Subcutaneous abdominal adipose tissue (tissue), 5 donors: ENCODE measurements around the gene COX6A2.

Experiments
- H3K27ac ChIP-seq: one replicate; pipeline ENCODE4 v1.7.0; 2013; ENCODE audit warnings: low read depth, mild to moderate bottlenecking, inconsistent platforms, low read length, moderate library complexity
- H3K27me3 ChIP-seq, 5 donors: one replicate each; pipeline ENCODE4 v1.7.0; 2013; ENCODE audit warnings: low read length in 5 of 5, inconsistent platforms in 1 of 5; ENCODE audit not compliant: control insufficient read depth in 5 of 5, insufficient read depth in 4 of 5
- H3K36me3 ChIP-seq, 5 donors: one replicate each; pipeline ENCODE4 v1.7.0; 2013; ENCODE audit warnings: low read length in 5 of 5; ENCODE audit not compliant: control insufficient read depth in 5 of 5, insufficient read depth in 5 of 5
- H3K4me1 ChIP-seq, 5 donors: one replicate each; pipeline ENCODE4 v1.7.0; 2013; ENCODE audit warnings: low read length in 5 of 5, mild to moderate bottlenecking in 3 of 5, moderate library complexity in 1 of 5; ENCODE audit not compliant: control insufficient read depth in 5 of 5, insufficient read depth in 5 of 5
- H3K4me3 ChIP-seq, 5 donors: one replicate each; pipeline ENCODE4 v1.7.0; 2013; ENCODE audit warnings: low read length in 5 of 5, low read depth in 1 of 5
- H3K9ac ChIP-seq, 5 donors: one replicate each; pipeline ENCODE4 v1.7.0; 2013; ENCODE audit warnings: low read length in 5 of 5, mild to moderate bottlenecking in 4 of 5, moderate library complexity in 3 of 5
- H3K9me3 ChIP-seq, 5 donors: one replicate each; pipeline ENCODE4 v1.7.0; 2013; ENCODE audit warnings: low read length in 5 of 5; ENCODE audit not compliant: control insufficient read depth in 5 of 5
- donor health status: healthy.
- donor health status: healthy.
- donor health status: healthy.
- donor health status: healthy.
- donor health status: healthy.

The COX6A2 gene

GRCh38 chr16:31471875-31472708 is 43.9 kb upstream of the COX6A2 start, which contains the start of gene TGFB1I1:
TGFB1I1 (plus strand) TSS chr16:31472152; CDS start chr16:31472189, 37 bp downstream.
- peak within 1 kb of the TSS; percentile 78 for H3K27ac ChIP-seq
- H3K27me3 ChIP-seq: peaks cover 0 to 15% (median 13%) of the 10 kb centered on the region in 5 donors
- peaks cover 0 to 6% (median 0%) of the 10 kb centered on the region in 5 donors for H3K9me3 ChIP-seq
- H3K36me3 ChIP-seq: peaks cover 0 to 32% (median 31%) of the 10 kb centered on the region in 5 donors
- H3K4me1 ChIP-seq: peaks cover 0 to 45% (median 22%) of the 10 kb centered on the region in 5 donors
- peak within 1 kb of the TSS in 4 of 5 donors; percentile 26 to 73 (median 70) for H3K9ac ChIP-seq
- peak within 1 kb of the TSS; percentile 62 to 77 (median 74) for H3K4me3 ChIP-seq

- peak overlapping the region in 4 of 5 donors; percentile 26 to 71 (median 64) for H3K9ac ChIP-seq
- peaks cover 0 to 51% (median 22%) of the 10 kb centered on the region in 5 donors for H3K4me1 ChIP-seq
- peaks cover 0 to 6% (median 0%) of the 10 kb centered on the region in 5 donors for H3K9me3 ChIP-seq
- peaks cover 0 to 34% (median 33%) of the 10 kb centered on the region in 5 donors for H3K36me3 ChIP-seq
- peak overlapping the region; percentile 51 for H3K27ac ChIP-seq
- peaks cover 0 to 15% (median 13%) of the 10 kb centered on the region in 5 donors for H3K27me3 ChIP-seq
- peak overlapping the region; percentile 40 to 77 (median 58) for H3K4me3 ChIP-seq
These were observed 43.2 kb upstream of the COX6A2 start for GRCh38 chr16:31471241-31471874.

GRCh38 chr16:31470615-31471014 is 42.5 kb upstream of the COX6A2 start:
- peaks cover 0 to 35% (median 33%) of the 10 kb centered on the region in 5 donors for H3K36me3 ChIP-seq
- H3K9me3 ChIP-seq: peaks cover 0 to 6% (median 0%) of the 10 kb centered on the region in 5 donors
- H3K4me1 ChIP-seq: peaks cover 0 to 51% (median 22%) of the 10 kb centered on the region in 5 donors
- peak overlapping the region in 1 of 5 donors; percentile 20 for H3K9ac ChIP-seq
- peaks cover 0 to 15% (median 13%) of the 10 kb centered on the region in 5 donors for H3K27me3 ChIP-seq
- no peak overlapping the region for H3K4me3 ChIP-seq
- H3K27ac ChIP-seq: no peak overlapping the region

- Histone ChIP-seq H3K4me3 (no peak overlapping the region), H3K27ac (no peak overlapping the region), H3K36me3 (peaks cover 0 to 40% (median 35%) of the 10 kb centered on the region in 5 donors), H3K9ac (no peak overlapping the region), H3K9me3 (peaks cover 0 to 4% (median 0%) of the 10 kb centered on the region in 5 donors), H3K27me3 (peaks cover 0 to 12% (median 9%) of the 10 kb centered on the region in 5 donors), H3K4me1 (peaks cover 0 to 30% (median 17%) of the 10 kb centered on the region in 5 donors)
These were observed 39.7 kb upstream of the COX6A2 start for GRCh38 chr16:31467858-31468257.

GRCh38 chr16:31467151-31467773 is 39.1 kb upstream of the COX6A2 start:
- H3K36me3 ChIP-seq: peaks cover 0 to 46% (median 41%) of the 10 kb centered on the region in 5 donors

GRCh38 chr16:31466381-31466841 is 38.3 kb upstream of the COX6A2 start:
- Histone ChIP-seq H3K36me3 (peaks cover 0 to 53% (median 46%) of the 10 kb centered on the region in 5 donors), H3K4me1 (peaks cover 0 to 17% (median 4%) of the 10 kb centered on the region in 5 donors), H3K27me3 (peaks cover 0 to 4% (median 2%) of the 10 kb centered on the region in 5 donors), H3K27ac (no peak overlapping the region), H3K9ac (no peak overlapping the region), H3K9me3 (no peaks in the 10 kb centered on the region), H3K4me3 (no peak overlapping the region)

More at GRCh38 chr16:31467151-31467773, 39.1 kb upstream of the COX6A2 start:
- H3K27ac ChIP-seq: no peak overlapping the region
- H3K9me3 ChIP-seq: no peaks in the 10 kb centered on the region
- peaks cover 0 to 24% (median 11%) of the 10 kb centered on the region in 5 donors for H3K4me1 ChIP-seq
- H3K4me3 ChIP-seq: no peak overlapping the region
- H3K27me3 ChIP-seq: peaks cover 0 to 7% (median 5%) of the 10 kb centered on the region in 5 donors
- no peak overlapping the region for H3K9ac ChIP-seq

- Histone ChIP-seq H3K36me3 (peaks cover 0 to 53% (median 46%) of the 10 kb centered on the region in 5 donors), H3K9ac (no peak overlapping the region), H3K4me1 (peaks cover 0 to 12% (median 3%) of the 10 kb centered on the region in 5 donors), H3K9me3 (no peaks in the 10 kb centered on the region), H3K4me3 (no peak overlapping the region), H3K27me3 (no peaks in the 10 kb centered on the region), H3K27ac (no peak overlapping the region)
These were observed 37.7 kb upstream of the COX6A2 start for GRCh38 chr16:31465788-31466370.

- H3K9me3 ChIP-seq: no peaks in the 10 kb centered on the region
- H3K4me3 ChIP-seq: no peak overlapping the region
- H3K27ac ChIP-seq: no peak overlapping the region
- peaks cover 0 to 53% (median 46%) of the 10 kb centered on the region in 5 donors for H3K36me3 ChIP-seq
- no peaks in the 10 kb centered on the region for H3K27me3 ChIP-seq
- no peak overlapping the region for H3K9ac ChIP-seq
- peaks cover 3 to 21% (median 12%) of the 10 kb centered on the region in 5 donors for H3K4me1 ChIP-seq
These were observed 36.7 kb upstream of the COX6A2 start for GRCh38 chr16:31464781-31465260.

- H3K36me3 ChIP-seq: peaks cover 0 to 53% (median 46%) of the 10 kb centered on the region in 5 donors
- no peak overlapping the region for H3K9ac ChIP-seq
- H3K27me3 ChIP-seq: no peaks in the 10 kb centered on the region
- no peaks in the 10 kb centered on the region for H3K9me3 ChIP-seq
- H3K4me1 ChIP-seq: peaks cover 3 to 21% (median 13%) of the 10 kb centered on the region in 5 donors
- no peak overlapping the region for H3K4me3 ChIP-seq
- H3K27ac ChIP-seq: no peak overlapping the region
These were observed 36.2 kb upstream of the COX6A2 start for GRCh38 chr16:31464348-31464769.
